Measurements from ENCODE around the gene PPP1R2.

The PPP1R2 gene

GRCh38 chr3:195579281-195579680 is 36.2 kb upstream of the PPP1R2 start:
- H3K4me3 ChIP-seq (replicated peaks; ENCODE audit: insufficient read depth, low read length) = no peak overlapping the region
- no peak overlapping the region for H3K27ac ChIP-seq (replicated peaks)
- TF ChIP-seq REST (IDR thresholded peaks at IDR 0.05; ENCODE audit: insufficient replicate concordance, low read depth) (no peak), POLR2AphosphoS5 (IDR thresholded peaks at IDR 0.05; ENCODE audit: low read depth) (no peak), CTCF (IDR thresholded peaks at IDR 0.05; ENCODE audit: insufficient read depth, low read length) (no peak), SPI1 (IDR thresholded peaks at IDR 0.05; ENCODE audit: borderline replicate concordance, low read depth) (no peak), GABPA (IDR thresholded peaks at IDR 0.05; ENCODE audit: low read depth) (no peak)
- peaks cover 20% of the 10 kb centered on the region for H3K27me3 ChIP-seq (ENCODE audit: insufficient read depth, poor library complexity, severe bottlenecking)
- DNase-seq (ENCODE audit: low read depth in 1 of 2, low spot score in 1 of 2) = no peak

DNA sequence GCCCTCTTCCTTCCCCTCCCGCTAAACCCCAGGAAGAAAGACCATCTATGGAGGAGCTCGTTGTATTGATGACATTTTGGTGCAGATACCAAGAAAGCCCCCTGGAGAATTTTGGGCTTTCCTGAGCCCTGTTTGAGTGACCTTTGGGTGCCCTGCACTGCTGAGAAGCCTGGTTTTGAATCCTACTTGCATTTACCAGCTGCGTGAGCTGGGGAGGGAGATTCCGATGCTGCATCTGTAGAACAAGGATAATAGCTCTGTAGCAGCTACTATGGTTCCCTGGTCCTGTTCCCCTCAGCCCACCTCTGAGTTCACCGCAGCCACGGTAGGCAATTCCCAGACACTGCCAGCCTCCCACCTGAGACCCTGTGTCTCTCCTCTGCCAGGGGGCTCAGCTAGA is 35.4 kb upstream of the PPP1R2 start:
- H3K4me3 ChIP-seq (replicated peaks; ENCODE audit: insufficient read depth, low read length) = no peak overlapping the region
- no peak overlapping the region for H3K27ac ChIP-seq (replicated peaks)
- no peak for TF ChIP-seq CTCF (IDR thresholded peaks at IDR 0.05; ENCODE audit: insufficient read depth, low read length)
- TF ChIP-seq SPI1 (IDR thresholded peaks at IDR 0.05; ENCODE audit: borderline replicate concordance, low read depth) = no peak
- no peak for TF ChIP-seq POLR2AphosphoS5 (IDR thresholded peaks at IDR 0.05; ENCODE audit: low read depth)
- no peak for TF ChIP-seq REST (IDR thresholded peaks at IDR 0.05; ENCODE audit: insufficient replicate concordance, low read depth)
- no peak for TF ChIP-seq GABPA (IDR thresholded peaks at IDR 0.05; ENCODE audit: low read depth)
- peaks cover 19% of the 10 kb centered on the region for H3K27me3 ChIP-seq (ENCODE audit: insufficient read depth, poor library complexity, severe bottlenecking)
- DNase-seq (ENCODE audit: low read depth in 1 of 2, low spot score in 1 of 2) = no peak

- no peak for TF ChIP-seq CTCF (IDR thresholded peaks at IDR 0.05; ENCODE audit: insufficient read depth, low read length)
- H3K27me3 ChIP-seq (ENCODE audit: insufficient read depth, poor library complexity, severe bottlenecking) = peaks cover 16% of the 10 kb centered on the region
- DNase-seq (ENCODE audit: low read depth in 1 of 2, low spot score in 1 of 2) = no peak
- H3K4me3 ChIP-seq (replicated peaks; ENCODE audit: insufficient read depth, low read length) = no peak overlapping the region
- no peak overlapping the region for H3K27ac ChIP-seq (replicated peaks)
These were observed 34.6 kb upstream of the PPP1R2 start for GRCh38 chr3:195577645-195578177.

Data from HL-60 (cell line).